GM23338 (cell line): ENCODE measurements around the gene PLA2G7. TPM values are rescaled to one million over a fixed set of nuclear protein-coding genes. Genes with fewer than 3 reads are reported as not detected.

Experiments
- ATAC-seq: fragments of 200-7000 bp; cut with Tn5 transposase; 3 replicates; pipeline ENCODE4 v1.9.1; 2020
- DNase-seq: peaks from one replicate; pipeline ENCODE4 v3.0.0-alpha.2; 2015; ENCODE audit warnings: low spot score
- H2AFZ ChIP-seq: fragments of 200-600 bp; sonication (generic); 2 replicates; pipeline ENCODE4 v1.8.0; 2016; ENCODE audit warnings: antibody characterized with exemption, mild to moderate bottlenecking, moderate library complexity
- H3F3A ChIP-seq: fragments of 200-600 bp; sonication (generic); replicated peaks from 2 replicates; pipeline ENCODE4 v1.8.0; 2017; ENCODE audit warnings: antibody characterized with exemption, mixed run types, low read depth
- H3K27ac ChIP-seq: fragments of 200-600 bp; sonication (generic); 2 replicates; pipeline ENCODE4 v1.6.1; 2016; ENCODE audit warnings: low read depth
- H3K27me3 ChIP-seq: fragments of 200-600 bp; sonication (generic); 2 replicates; pipeline ENCODE4 v1.8.0; 2016; ENCODE audit warnings: mild to moderate bottlenecking, mixed run types, moderate library complexity; ENCODE audit not compliant: insufficient read depth
- H3K36me3 ChIP-seq: fragments of 200-600 bp; sonication (generic); 2 replicates; pipeline ENCODE4 v1.8.0; 2016; ENCODE audit warnings: mild to moderate bottlenecking; ENCODE audit not compliant: insufficient read depth
- H3K4me1 ChIP-seq: fragments of 200-600 bp; sonication (generic); 2 replicates; pipeline ENCODE4 v1.8.0; 2016; ENCODE audit warnings: mild to moderate bottlenecking, moderate library complexity; ENCODE audit not compliant: insufficient read depth
- H3K4me2 ChIP-seq: fragments of 200-600 bp; sonication (generic); 2 replicates; pipeline ENCODE4 v1.7.1; 2017; ENCODE audit warnings: mixed run types
- H3K4me3 ChIP-seq: fragments of 200-600 bp; sonication (generic); 2 replicates; pipeline ENCODE4 v1.6.1; 2016; ENCODE audit warnings: mixed run types
- H3K79me2 ChIP-seq: fragments of 200-600 bp; sonication (generic); replicated peaks from 2 replicates; pipeline ENCODE4 v1.8.0; 2017; ENCODE audit warnings: mild to moderate bottlenecking; ENCODE audit not compliant: insufficient read depth
- H3K9me2 ChIP-seq: fragments of 200-600 bp; sonication (generic); 2 replicates; pipeline ENCODE4 v1.8.0; 2017; ENCODE audit not compliant: insufficient read depth
- H4K20me1 ChIP-seq: fragments of 200-600 bp; sonication (generic); replicated peaks from 2 replicates; pipeline ENCODE4 v1.8.0; 2017; ENCODE audit warnings: mild to moderate bottlenecking; ENCODE audit not compliant: insufficient read depth
- H3K27ac Mint-ChIP-seq: 2 replicates; pipeline ENCODE4 v1.8.0; 2020; ENCODE audit warnings: inconsistent platforms, mild to moderate bottlenecking, moderate library complexity, mixed read lengths
- H3K27me3 Mint-ChIP-seq: 3 replicates; pipeline ENCODE4 v1.8.0; 2022; ENCODE audit warnings: low read depth, mild to moderate bottlenecking, moderate library complexity, mixed read lengths, inconsistent platforms; ENCODE audit not compliant: insufficient read depth, poor library complexity
- H3K36me3 Mint-ChIP-seq: 3 replicates; pipeline ENCODE4 v1.8.0; 2021; ENCODE audit warnings: low read depth, mild to moderate bottlenecking, inconsistent platforms, moderate library complexity, mixed read lengths
- H3K4me1 Mint-ChIP-seq: 3 replicates; pipeline ENCODE4 v1.8.0; 2020; ENCODE audit warnings: mild to moderate bottlenecking, inconsistent platforms, mixed read lengths
- H3K4me3 Mint-ChIP-seq: 3 replicates; pipeline ENCODE4 v1.8.0; 2021; ENCODE audit warnings: moderate library complexity, mild to moderate bottlenecking, inconsistent platforms, mixed read lengths
- H3K9me3 Mint-ChIP-seq: 3 replicates; pipeline ENCODE4 v1.8.0; 2020; ENCODE audit warnings: moderate library complexity, mild to moderate bottlenecking, inconsistent platforms, mixed read lengths
- CREB1 ChIP-seq: fragments of 250-450 bp; sonication (Bioruptor Pico); IDR thresholded peaks from 2 replicates; pipeline ENCODE4 v1.5.0; 2020; ENCODE audit warnings: low read depth, mild to moderate bottlenecking, moderate library complexity
- CTCF ChIP-seq, 2 experiments: fragments of 200-600 bp in 1 of 2; sonication (generic) in 1 of 2; conservative IDR thresholded peaks; 2 replicates each; pipeline versions ENCODE4 v1.5.1 to v1.6.1; 2016 to 2017; ENCODE audit warnings: antibody characterized with exemption in 2 of 2, low read depth in 2 of 2, mild to moderate bottlenecking in 2 of 2, moderate library complexity in 1 of 2
- EZH2phosphoT487 ChIP-seq: fragments of 200-600 bp; sonication (generic); IDR thresholded peaks from one replicate; pipeline ENCODE4 v1.8.1; 2018; ENCODE audit warnings: antibody characterized with exemption; ENCODE audit not compliant: unreplicated experiment
- JUNB ChIP-seq: IDR thresholded peaks from one replicate; pipeline ENCODE4 v1.6.1; 2016; ENCODE audit warnings: antibody characterized with exemption; ENCODE audit not compliant: unreplicated experiment
- NANOG ChIP-seq: IDR thresholded peaks from 2 replicates; pipeline ENCODE4 v1.6.1; 2016; ENCODE audit warnings: antibody characterized with exemption, borderline replicate concordance
- POLR2AphosphoS5 ChIP-seq: IDR thresholded peaks from 2 replicates; pipeline ENCODE4 v1.6.1; 2016; ENCODE audit warnings: antibody characterized with exemption, low read depth
- REST ChIP-seq: IDR thresholded peaks from one replicate; pipeline ENCODE4 v1.6.1; 2018; ENCODE audit warnings: antibody characterized with exemption; ENCODE audit not compliant: unreplicated experiment
- STAT1 ChIP-seq: IDR thresholded peaks from one replicate; pipeline ENCODE4 v1.6.1; 2016; ENCODE audit warnings: antibody characterized with exemption; ENCODE audit not compliant: unreplicated experiment
- ZNF331 ChIP-seq: fragments of 250-450 bp; sonication (Bioruptor Pico); IDR thresholded peaks from 2 replicates; pipeline ENCODE4 v1.5.0; 2020; ENCODE audit warnings: low read depth, mild to moderate bottlenecking, moderate library complexity
- polyA plus RNA-seq: library from polyadenylated mRNA; unstranded; fragments of >200 nt; fragmentation: Nextera tagmentation; extraction: Ambion mirVana; gene quantifications from 2 replicates; pipeline ENCODE4 v1.2.1, GENCODE V29; 2016
- total RNA-seq: library from RNA; depleted of rRNA; stranded (reverse); fragments of >200 nt; shearing (Covaris generic); gene quantifications from 2 replicates; pipeline ENCODE4 v1.2.3, GENCODE V29; 2014

Gene PLA2G7
- total and polyA plus RNA-seq, 2 experiments from 2014 or later, result 2.4 to 2.8 TPM

GRCh38 chr6:46690911-46691451, 44.2 kb downstream of the PLA2G7 start (continued):
- TF ChIP-seq REST, result no peak

GRCh38 chr6:46690141-46690755, 44.9 kb downstream of the PLA2G7 start:
- no peaks in the 10 kb centered on the region for H3K4me1 ChIP-seq
- no peak overlapping the region for H3K4me2 ChIP-seq
- no peaks in the 10 kb centered on the region for H4K20me1 ChIP-seq
- Mint-ChIP-seq H3K36me3 (no peaks in the 10 kb centered on the region), H3K4me1 (no peaks in the 10 kb centered on the region), H3K27ac (no peak overlapping the region), H3K4me3 (no peak overlapping the region), H3K9me3 (no peaks in the 10 kb centered on the region), H3K27me3 (peaks cover 6% of the 10 kb centered on the region)
- no peak overlapping the region for H3K27ac ChIP-seq
- no peaks in the 10 kb centered on the region for H3F3A ChIP-seq
- H3K4me3 ChIP-seq, result no peak overlapping the region
- H2AFZ ChIP-seq, result no peak overlapping the region
- ATAC-seq, result no peak
- no peaks in the 10 kb centered on the region for H3K79me2 ChIP-seq
- H3K27me3 ChIP-seq, result no peaks in the 10 kb centered on the region
- H3K9me2 ChIP-seq, result no peaks in the 10 kb centered on the region
- no peak for TF ChIP-seq REST
- no peak for DNase-seq
- no peaks in the 10 kb centered on the region for H3K36me3 ChIP-seq

- Histone ChIP-seq H3K4me3 (no peak overlapping the region), H2AFZ (no peak overlapping the region), H4K20me1 (no peaks in the 10 kb centered on the region), H3K4me2 (no peak overlapping the region), H3F3A (no peaks in the 10 kb centered on the region), H3K27ac (no peak overlapping the region), H3K79me2 (no peaks in the 10 kb centered on the region), H3K9me2 (no peaks in the 10 kb centered on the region), H3K4me1 (no peaks in the 10 kb centered on the region), H3K36me3 (no peaks in the 10 kb centered on the region), H3K27me3 (no peaks in the 10 kb centered on the region)
- no peaks in the 10 kb centered on the region for H3K36me3 Mint-ChIP-seq
- H3K9me3 Mint-ChIP-seq, result no peaks in the 10 kb centered on the region
- ATAC-seq (no peak), DNase-seq (no peak)
- peaks cover 6% of the 10 kb centered on the region for H3K27me3 Mint-ChIP-seq
- no peak overlapping the region for H3K27ac Mint-ChIP-seq
- no peak overlapping the region for H3K4me3 Mint-ChIP-seq
- H3K4me1 Mint-ChIP-seq, result no peaks in the 10 kb centered on the region
- TF ChIP-seq ZNF331 (CRISPR knock-in tag) (no peak), NANOG (no peak), EZH2phosphoT487 (no peak), CREB1 (CRISPR knock-in tag) (no peak), CTCF (conservative IDR thresholded peaks at IDR 0.05; ENCODE audit: low read depth in 2 of 2) (no peak), STAT1 (no peak), POLR2AphosphoS5 (no peak), JUNB (no peak), REST (no peak)
These were observed 45.5 kb downstream of the PLA2G7 start for GRCh38 chr6:46689657-46690056.
